OCI-LY1 (cell line): ENCODE measurements around the gene PTPRN2.

Source experiments
- H2AFZ ChIP-seq: fragments of 200-600 bp; sonication (generic), shearing (Covaris generic); 2 replicates; pipeline ENCODE4 v1.6.0; 2014; ENCODE audit warnings: antibody characterized with exemption, mild to moderate bottlenecking, low read length
- H3F3A ChIP-seq: fragments of 200-600 bp; sonication (generic), shearing (Covaris generic); 2 replicates; pipeline ENCODE4 v1.6.0; 2014; ENCODE audit warnings: mild to moderate bottlenecking, antibody characterized with exemption, low read length, moderate library complexity; ENCODE audit not compliant: insufficient read depth
- H3K27ac ChIP-seq: fragments of 200-600 bp; sonication (generic); 2 replicates; pipeline ENCODE4 v1.5.1; 2014; ENCODE audit warnings: low read length, mixed run types, mild to moderate bottlenecking, low read depth; ENCODE audit not compliant: poor library complexity, severe bottlenecking
- H3K27me3 ChIP-seq: fragments of 200-600 bp; sonication (generic); 2 replicates; pipeline ENCODE4 v1.6.0; 2014; ENCODE audit warnings: antibody characterized with exemption, mild to moderate bottlenecking, low read length, moderate library complexity; ENCODE audit not compliant: insufficient read depth
- H3K36me3 ChIP-seq: fragments of 200-600 bp; sonication (generic); 2 replicates; pipeline ENCODE4 v1.6.1; 2014; ENCODE audit warnings: mild to moderate bottlenecking, antibody characterized with exemption, low read length, moderate library complexity, mixed read lengths; ENCODE audit not compliant: insufficient read depth
- H3K4me1 ChIP-seq: fragments of 200-600 bp; sonication (generic); 2 replicates; pipeline ENCODE4 v1.5.1; 2014; ENCODE audit warnings: mild to moderate bottlenecking, low read length, moderate library complexity; ENCODE audit not compliant: insufficient read depth, severe bottlenecking
- H3K4me2 ChIP-seq: fragments of 200-600 bp; sonication (generic), shearing (Covaris generic); 2 replicates; pipeline ENCODE4 v1.6.1; 2014; ENCODE audit warnings: low read length
- H3K4me3 ChIP-seq: fragments of 200-600 bp; sonication (generic); 2 replicates; pipeline ENCODE4 v1.5.1; 2014; ENCODE audit warnings: low read length, low read depth, mild to moderate bottlenecking, mixed read lengths; ENCODE audit not compliant: poor library complexity, severe bottlenecking
- H3K79me2 ChIP-seq: fragments of 200-600 bp; shearing (Covaris generic); 2 replicates; pipeline ENCODE4 v1.6.1; 2016; ENCODE audit warnings: mixed run types, low read length, mixed read lengths; ENCODE audit not compliant: insufficient read depth
- H3K9ac ChIP-seq: fragments of 200-600 bp; sonication (generic), shearing (Covaris generic); 2 replicates; pipeline ENCODE4 v1.6.1; 2014; ENCODE audit warnings: mild to moderate bottlenecking, low read length, mixed read lengths
- H3K9me2 ChIP-seq: fragments of 200-600 bp; sonication (generic), shearing (Covaris generic); 2 replicates; pipeline ENCODE4 v1.6.1; 2014; ENCODE audit warnings: low read depth, mild to moderate bottlenecking, low read length, mixed read lengths
- H3K9me3 ChIP-seq: fragments of 200-600 bp; shearing (Covaris generic); 2 replicates; pipeline ENCODE4 v1.6.1; 2014; ENCODE audit warnings: low read length, mixed read lengths
- H4K20me1 ChIP-seq: fragments of 200-600 bp; sonication (generic), shearing (Covaris generic); 2 replicates; pipeline ENCODE4 v1.6.0; 2016; ENCODE audit warnings: mild to moderate bottlenecking, low read length; ENCODE audit not compliant: insufficient read depth
- CTCF ChIP-seq: fragments of 200-600 bp; sonication (generic), shearing (Covaris generic); IDR thresholded peaks from 2 replicates; pipeline ENCODE4 v1.5.1; 2017; ENCODE audit warnings: mild to moderate bottlenecking, antibody characterized with exemption, low read length, moderate library complexity, mixed read lengths
- EZH2 ChIP-seq: fragments of 200-600 bp; sonication (generic), shearing (Covaris generic); IDR thresholded peaks from 2 replicates; pipeline ENCODE4 v1.8.0; 2017; ENCODE audit warnings: borderline replicate concordance, mixed run types, mild to moderate bottlenecking, antibody characterized with exemption, low read length, moderate library complexity, mixed read lengths

The PTPRN2 gene

DNA sequence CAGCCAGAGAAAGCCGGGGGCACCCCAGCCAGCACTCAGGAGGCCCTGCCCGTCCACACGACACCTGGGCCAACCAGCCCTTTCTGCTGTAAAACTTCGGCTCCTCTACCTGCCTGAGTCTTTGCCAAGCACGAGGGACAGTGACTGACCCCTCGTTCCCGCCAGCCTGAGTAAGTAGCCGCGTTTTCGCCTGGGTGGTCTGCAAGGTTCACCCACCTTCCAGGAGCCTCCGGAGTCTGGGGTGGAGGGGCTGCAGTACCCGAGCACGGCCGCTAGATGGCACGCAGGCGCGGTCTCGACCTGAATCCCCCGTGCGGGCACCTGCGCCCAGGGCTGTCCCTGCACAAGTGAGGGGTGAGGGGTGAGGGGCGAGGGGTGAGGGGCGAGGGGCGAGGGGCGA is 192.7 kb downstream of the PTPRN2 start:
- Histone ChIP-seq H2AFZ (no peak overlapping the region), H3K79me2 (no peaks in the 10 kb centered on the region), H3K9me3 (peaks cover 4% of the 10 kb centered on the region; the same call in 1 of the 2 replicates), H3K9me2 (no peaks in the 10 kb centered on the region), H3K27me3 (peaks cover 8% of the 10 kb centered on the region; the same call in 1 of the 2 replicates), H4K20me1 (no peaks in the 10 kb centered on the region), H3K4me1 (no peaks in the 10 kb centered on the region), H3K4me3 (no peak overlapping the region), H3K27ac (no peak overlapping the region), H3F3A (no peaks in the 10 kb centered on the region), H3K36me3 (no peaks in the 10 kb centered on the region; the same call in 1 of the 2 replicates), H3K4me2 (no peak overlapping the region), H3K9ac (no peak overlapping the region)
- no peak for TF ChIP-seq EZH2
- peak; percentile 80 for TF ChIP-seq CTCF

- no peak overlapping the region for H3K4me2 ChIP-seq
- no peaks in the 10 kb centered on the region; the same call in 1 of the 2 replicates for H3K36me3 ChIP-seq
- no peaks in the 10 kb centered on the region for H4K20me1 ChIP-seq
- no peak overlapping the region for H3K27ac ChIP-seq
- H3K9me3 ChIP-seq = peaks cover 4% of the 10 kb centered on the region; the same call in 1 of the 2 replicates
- no peak overlapping the region for H3K9ac ChIP-seq
- TF ChIP-seq EZH2 = no peak
- TF ChIP-seq CTCF = no peak
- H3K4me3 ChIP-seq = no peak overlapping the region
- no peak overlapping the region for H2AFZ ChIP-seq
- no peaks in the 10 kb centered on the region for H3K79me2 ChIP-seq
- no peaks in the 10 kb centered on the region for H3K4me1 ChIP-seq
- H3K9me2 ChIP-seq = no peaks in the 10 kb centered on the region
- peaks cover 5% of the 10 kb centered on the region; the same call in 1 of the 2 replicates for H3K27me3 ChIP-seq
- H3F3A ChIP-seq = no peaks in the 10 kb centered on the region
These were observed 193.5 kb downstream of the PTPRN2 start for GRCh38 chr7:158393926-158394625.

DNA sequence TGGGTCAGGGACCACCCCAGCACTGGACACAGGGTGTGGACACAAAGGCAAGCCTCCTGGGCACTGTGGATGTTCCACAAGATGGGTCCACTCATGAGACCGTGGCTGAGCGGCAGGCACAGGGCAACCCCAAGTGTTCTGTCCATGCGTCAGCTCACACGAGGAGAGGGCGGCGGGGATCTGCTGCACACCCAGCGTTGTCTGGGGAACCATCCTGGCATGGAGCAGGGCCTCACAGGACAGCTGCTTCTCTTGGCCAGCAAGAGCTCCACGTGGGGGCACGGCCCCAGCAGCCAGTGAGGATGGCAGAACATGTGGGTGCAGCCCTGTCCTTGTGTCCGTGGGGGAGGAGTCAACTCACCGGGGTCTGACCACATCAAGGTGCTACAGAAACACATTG is 195.4 kb downstream of the PTPRN2 start:
- Histone ChIP-seq H3K9me2 (no peaks in the 10 kb centered on the region), H3K27me3 (0 out of 2 replicates have a peak, but pooled peaks cover 5% of the 10 kb centered on the region), H4K20me1 (no peaks in the 10 kb centered on the region), H3K9me3 (no peaks in the 10 kb centered on the region), H2AFZ (no peak overlapping the region), H3K9ac (no peak overlapping the region), H3K4me2 (no peak overlapping the region), H3K79me2 (no peaks in the 10 kb centered on the region), H3K4me1 (no peaks in the 10 kb centered on the region), H3K36me3 (no peaks in the 10 kb centered on the region), H3K4me3 (no peak overlapping the region), H3K27ac (no peak overlapping the region), H3F3A (no peaks in the 10 kb centered on the region)
- TF ChIP-seq CTCF = no peak
- no peak for TF ChIP-seq EZH2
